HG02759 (cell line): ENCODE data around the gene FNDC3B.

Source experiments
- ATAC-seq: cut with Tn5 transposase; IDR thresholded peaks from one replicate; pipeline ENCODE4 v1.9.1; 2021; ENCODE audit warnings: mild to moderate bottlenecking, moderate library complexity; ENCODE audit not compliant: unreplicated experiment

Gene FNDC3B

DNA sequence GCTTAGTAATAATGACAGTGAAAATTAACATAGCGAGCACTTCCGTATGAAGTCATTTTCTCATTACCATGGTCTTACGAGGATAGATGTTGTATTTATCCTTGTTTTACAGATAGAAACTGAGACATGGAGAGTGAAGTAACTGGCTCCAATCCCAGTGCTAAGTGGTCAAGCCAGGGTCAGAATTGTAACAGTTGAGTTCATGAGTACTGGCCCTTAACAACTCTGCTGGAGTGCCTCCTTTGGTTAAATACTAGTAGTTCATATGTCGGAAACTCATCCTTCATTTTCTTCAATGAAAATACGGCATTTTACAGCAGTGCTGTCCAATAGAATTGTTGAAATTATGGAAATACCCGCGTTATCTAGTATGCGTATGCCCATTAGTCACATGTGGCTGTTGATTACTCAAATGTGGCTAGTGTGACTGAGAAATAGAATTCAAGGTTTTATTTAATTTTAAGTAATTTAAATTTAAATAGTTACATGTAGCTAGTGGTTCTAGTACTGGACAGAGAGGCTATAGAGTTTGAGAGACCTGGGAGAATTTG lies 32.5 kb downstream of the FNDC3B start:
- no peak for ATAC-seq

DNA sequence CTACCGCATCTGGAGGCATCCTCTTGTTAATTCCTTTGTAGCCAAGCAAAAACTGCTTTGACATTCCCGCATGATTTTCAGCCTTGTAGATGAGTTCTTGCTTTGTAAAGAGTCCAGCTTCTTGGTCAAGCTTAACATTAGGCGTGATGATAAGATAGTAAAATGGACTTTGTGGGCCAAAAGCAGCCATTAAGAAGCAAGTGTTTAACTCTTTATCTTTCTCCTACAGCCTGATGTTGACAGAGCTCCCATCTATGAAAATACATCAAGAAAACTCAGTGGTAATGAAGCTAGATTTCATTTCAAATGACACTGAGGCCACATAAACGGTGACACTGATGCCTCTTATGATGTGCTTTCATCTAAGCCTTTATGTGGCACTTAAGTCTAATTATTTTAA lies 33.2 kb downstream of the FNDC3B start:
- no peak for ATAC-seq

DNA sequence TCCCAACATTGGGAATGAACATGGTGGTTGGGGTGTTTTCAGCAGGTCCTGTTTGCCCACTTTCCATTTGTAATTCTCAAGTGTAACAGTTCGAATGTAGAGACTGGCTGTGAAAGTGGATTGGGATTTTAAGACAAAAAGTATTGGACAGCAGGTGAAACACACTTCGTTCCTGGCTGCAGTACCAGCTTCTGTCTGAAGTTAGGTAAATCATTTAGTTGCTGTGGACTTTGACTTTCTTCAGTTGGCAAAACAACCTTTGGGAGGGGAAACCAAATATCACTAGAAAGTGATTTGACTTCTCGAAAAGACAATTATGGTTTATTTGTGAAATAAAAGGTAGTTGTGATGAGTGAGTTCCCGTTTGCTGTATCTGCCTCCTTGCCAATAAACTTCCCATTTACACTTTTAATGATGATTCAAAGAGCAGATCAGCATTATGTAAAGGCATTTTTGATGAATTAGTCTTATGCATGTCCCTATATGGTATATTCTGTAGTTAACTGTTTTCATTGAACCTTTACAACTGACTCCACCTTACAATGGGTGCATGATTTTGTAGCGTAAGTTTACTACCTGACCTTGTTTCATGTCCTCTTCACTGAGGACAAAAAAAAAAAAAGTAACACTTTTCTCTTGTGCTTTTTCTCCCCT lies 34.0 kb downstream of the FNDC3B start:
- ATAC-seq = no peak

DNA sequence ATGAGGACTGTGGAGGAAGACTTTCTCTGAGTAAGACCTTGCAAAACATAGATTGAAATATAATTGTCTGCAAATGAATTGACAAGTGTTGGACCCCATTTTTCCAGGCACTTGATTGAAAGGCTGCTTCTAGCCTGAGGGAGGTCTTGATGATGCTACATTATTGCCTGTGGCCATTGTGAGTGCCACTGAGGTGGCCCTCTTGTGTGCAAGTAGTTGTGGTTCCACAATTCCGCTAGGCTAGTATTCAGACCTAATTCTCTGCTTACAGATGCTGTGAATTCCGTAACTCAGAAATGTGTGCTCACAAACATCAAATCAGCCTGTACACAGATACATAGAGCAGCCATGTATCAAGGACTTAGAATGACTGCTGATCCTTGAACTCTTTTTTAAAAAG lies 34.7 kb downstream of the FNDC3B start:
- ATAC-seq = no peak

DNA sequence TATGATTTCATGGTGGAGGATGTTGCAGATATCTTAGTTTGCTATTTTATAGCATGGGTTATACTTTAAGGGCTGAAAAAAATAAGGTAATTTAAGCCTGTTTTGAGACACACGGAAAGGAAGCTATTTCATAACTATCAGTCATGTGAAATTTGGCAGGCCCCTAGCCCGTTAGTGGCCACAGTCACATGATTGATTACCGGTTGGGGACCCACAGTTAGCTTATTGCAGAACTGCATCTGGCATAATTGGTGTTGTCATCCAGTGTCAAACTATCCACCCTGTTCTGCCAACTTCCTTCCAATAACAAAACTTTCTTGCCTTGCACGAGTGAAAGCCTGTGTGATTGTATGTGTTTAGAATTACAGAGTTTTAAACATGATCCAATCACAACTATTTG lies 35.2 kb downstream of the FNDC3B start:
- ATAC-seq = no peak

DNA sequence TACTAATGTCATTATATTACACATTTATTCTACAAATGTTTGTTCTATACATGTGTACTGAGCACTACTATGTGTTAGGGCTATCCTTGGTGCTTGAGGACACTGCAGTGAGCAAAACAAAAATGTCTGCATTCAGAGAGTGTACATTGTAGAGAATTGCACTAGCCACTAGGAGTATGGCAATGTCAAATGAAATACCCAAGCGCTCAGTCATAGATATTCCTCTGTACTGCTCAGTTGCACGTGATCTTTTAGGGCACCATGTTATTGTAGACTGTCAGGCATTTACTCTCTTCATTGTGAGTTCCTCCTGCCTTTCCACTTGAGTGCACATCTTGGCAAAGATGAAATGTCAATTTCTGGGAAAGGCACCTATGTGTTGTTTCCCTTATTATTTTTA lies 36.8 kb downstream of the FNDC3B start:
- no peak for ATAC-seq

DNA sequence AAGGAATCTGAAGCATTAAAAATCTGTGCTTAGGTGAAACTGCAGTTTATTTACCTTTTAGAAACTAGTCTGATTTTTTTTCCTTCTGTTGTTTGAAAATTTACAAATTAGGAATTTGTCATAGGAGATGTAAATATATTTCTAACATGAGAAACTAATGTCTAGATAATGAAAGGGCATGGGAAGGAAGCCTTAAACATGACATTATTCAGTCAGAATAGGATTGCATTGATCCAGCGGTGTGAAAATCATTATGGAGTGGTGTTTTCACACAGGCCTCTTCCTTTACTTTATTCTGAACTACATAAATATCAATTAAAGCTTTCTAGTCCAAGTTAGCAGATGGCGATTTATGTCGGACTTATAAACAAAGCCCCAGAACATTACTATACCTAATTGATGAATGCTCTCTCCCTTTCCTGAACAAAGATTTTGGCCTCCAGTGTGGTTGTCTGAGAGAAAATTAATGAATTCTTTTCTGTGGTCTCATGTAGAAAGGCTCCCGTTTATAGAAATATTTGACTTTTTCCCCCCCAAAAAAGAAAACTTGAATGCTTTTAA lies 37.9 kb downstream of the FNDC3B start:
- no peak for ATAC-seq

DNA sequence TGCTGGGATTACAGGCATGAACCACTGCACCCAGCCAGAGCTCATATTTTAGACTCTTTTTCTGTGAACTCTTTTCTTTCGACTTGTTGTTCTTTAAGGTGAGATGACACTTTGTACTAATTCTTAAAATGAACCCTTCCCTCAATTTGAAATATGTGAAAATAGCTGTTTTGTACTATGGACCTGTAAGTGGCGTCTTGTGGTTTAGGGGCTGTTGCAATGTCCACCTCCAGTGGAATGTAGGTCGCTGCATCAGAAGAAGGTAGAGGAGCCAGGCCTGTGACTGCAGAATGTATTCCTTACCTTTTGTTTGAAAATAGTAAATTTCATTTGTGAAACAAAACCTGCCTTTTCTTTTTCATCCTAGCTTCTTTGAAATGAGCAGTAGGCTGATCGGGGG lies 38.9 kb downstream of the FNDC3B start:
- no peak for ATAC-seq

DNA sequence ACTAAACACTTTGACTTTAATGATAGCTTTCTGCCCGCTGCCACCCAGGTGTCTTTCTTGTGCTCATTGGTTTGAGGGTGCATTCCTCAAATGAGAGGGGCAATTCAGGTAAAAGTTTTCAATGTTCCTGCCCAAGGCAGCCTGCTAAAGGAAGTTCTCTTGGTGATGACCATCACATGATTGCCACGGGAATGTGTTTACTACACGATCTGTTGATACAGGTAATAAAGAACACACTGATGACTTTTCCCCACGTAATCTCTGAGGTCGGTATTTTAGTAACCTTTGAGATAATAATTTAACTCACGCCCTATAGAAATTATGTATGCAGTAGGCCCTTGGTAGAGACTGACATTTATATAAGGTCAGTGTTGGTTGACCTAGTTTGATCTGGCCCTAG lies 39.3 kb downstream of the FNDC3B start:
- no peak for ATAC-seq

DNA sequence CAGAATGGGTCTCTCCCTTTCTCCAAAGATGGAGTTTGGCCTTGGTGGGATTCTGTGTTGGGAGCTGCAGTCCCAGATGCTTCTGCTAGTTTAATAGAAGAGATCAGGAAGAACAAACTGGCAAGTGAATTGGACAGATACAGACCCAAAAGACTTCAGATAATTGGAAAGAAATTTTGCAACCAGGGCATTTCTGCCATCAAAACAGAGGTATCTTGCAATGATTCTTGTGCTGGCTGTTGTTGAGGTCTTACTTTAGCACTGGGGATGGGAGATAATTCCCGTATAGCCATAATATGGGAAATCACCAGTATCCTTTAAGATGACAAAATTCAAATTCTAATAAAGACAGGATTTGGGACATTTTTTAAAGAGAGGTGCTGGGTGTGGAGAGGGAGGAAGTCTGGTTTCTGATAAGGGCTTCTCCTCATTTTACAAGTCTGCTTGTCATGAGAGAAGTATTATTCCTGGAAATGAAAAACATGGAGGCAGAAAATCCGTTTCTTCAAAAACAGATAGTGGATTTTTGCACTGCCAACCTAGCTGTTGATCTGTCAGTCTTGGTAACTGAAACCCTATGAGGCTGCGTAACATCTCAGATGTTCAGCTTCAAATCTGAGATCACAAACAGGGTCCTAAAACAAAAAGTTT lies 40.1 kb downstream of the FNDC3B start:
- ATAC-seq = no peak

DNA sequence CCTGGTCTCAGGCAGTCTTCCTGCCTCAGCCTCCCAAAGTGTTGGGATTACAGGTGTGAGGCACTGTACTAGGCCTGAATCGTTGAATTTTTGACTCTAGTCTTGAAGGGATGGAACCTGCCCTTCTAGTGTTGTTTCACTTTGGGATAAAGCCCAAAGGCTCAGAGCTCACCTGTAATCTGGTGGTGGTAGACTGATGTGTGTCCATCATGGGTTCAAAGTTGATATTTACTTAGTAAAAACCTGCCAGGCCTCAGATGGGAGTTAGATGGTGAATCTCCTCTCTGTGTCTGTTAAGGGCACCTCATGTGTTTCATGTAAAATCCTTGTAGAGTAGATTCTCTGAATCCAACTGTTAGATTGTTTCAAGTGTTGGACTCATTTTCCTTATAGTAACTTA lies 41.1 kb downstream of the FNDC3B start:
- no peak for ATAC-seq

DNA sequence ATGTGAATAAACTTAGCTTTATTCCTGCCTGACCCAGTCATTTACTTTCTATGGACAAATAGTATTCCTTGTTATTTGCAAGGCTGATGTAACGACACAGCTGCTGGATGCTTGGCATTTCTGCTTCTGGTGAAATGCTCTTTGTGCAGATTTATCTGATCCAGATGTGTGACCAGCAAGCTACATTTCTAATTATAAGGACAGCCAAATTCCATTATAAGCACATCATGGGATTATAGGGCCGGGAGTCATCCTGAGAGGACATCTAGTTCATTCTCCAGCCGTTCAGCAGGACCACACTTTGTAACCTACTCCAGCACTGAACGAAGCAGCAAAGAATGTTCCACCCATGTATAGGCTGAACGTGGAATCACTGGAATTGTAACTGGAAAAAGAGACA lies 42.9 kb downstream of the FNDC3B start:
- ATAC-seq = no peak

DNA sequence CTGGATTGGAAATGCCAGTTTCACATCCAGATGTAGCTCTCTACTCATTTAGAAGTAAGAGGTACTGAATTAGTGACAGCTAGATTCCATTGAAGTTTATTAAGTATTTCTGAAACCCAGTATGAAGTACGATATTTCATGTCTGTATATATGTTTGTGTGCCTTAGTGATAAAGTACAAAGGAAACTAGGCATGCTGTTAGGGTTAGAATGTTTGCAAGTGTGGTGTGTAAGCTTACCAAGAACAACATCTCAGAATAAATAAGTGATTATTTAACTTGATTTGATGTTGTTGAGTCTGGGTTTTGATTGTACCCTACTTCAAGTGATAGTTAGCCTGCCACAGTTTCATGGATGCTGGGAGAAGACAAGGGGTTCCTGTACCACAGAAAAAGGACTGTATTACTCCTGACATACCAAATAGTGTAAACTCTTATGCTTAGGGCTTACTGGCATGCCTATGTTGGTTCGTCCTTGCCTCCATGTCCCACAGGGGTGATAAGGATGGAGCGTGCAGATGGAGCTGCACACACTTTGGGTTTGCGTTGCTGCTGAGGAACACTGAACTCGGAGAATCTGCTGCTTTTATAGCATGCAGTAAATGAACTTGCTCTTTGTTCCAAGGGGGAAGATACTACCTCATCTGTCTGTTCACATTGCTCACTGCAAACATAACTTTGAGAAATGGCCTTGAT lies 43.6 kb downstream of the FNDC3B start:
- no peak for ATAC-seq

DNA sequence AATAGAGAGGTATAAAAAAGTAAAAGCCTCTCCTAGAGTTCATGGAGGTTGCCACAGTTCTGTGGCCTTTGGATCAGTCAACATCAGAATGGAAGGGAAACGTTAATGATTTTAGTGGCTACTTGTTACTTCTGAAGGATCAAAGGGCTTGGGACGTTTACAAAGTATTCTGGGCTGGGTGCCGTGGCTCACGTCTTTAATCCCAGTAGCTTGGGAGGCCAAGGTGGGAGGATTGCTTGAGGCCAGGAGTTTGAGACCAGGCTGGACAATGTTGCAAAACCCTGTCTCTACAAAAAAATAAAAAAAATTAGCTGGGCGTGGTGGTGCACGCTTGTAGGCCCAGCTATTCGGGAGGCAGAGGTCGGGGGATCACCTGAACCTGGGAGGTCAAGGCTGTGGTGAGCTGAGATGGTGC lies 44.6 kb downstream of the FNDC3B start:
- ATAC-seq = no peak

DNA sequence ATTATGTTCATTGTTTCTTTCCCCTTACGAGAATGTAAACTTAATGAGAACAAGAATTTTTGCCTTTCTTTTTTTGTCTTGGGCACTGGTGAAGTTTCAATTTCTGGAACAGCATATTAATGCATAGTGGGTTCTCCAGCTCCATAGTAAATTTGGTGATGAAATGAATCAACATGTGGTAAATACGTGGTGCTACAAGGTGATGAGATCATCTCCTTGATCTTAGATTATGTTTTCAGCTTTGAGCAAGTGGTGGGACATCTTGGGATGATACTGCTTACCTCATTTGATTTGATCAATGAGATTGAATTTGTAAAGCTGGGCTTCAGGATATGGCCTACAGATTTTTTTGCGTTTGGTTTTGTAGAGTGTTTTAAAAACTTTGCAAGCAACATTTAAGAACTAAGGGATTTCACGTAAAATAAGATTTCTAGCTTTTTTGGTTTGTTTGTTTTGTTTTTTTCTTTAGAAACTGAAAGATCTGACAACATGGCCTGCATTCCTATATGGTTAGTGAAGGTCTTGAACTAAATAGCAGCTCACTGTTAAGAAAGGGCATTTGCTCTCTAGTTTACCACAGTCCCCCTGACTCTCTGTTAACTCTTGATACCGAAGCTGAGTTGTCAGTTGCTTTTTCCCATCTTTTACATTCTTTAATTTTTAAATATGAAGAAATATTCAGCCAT lies 45.6 kb downstream of the FNDC3B start:
- no peak for ATAC-seq

DNA sequence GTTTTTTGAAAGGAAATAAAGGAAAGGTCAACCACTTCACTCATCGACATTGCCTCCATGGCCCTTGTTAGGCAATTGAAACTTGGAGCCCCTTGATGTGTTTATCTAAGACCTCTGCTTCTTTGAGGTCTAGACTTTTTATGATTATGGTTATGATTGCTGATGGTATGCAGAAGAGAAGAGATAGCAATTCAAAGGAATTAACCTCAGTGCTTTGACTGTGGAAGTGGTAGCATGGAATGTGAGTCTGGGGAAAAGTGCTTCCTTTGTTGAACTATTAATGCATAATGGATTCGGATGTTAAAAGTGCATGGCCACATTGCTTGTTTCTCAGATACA lies 46.1 kb downstream of the FNDC3B start:
- ATAC-seq = no peak

DNA sequence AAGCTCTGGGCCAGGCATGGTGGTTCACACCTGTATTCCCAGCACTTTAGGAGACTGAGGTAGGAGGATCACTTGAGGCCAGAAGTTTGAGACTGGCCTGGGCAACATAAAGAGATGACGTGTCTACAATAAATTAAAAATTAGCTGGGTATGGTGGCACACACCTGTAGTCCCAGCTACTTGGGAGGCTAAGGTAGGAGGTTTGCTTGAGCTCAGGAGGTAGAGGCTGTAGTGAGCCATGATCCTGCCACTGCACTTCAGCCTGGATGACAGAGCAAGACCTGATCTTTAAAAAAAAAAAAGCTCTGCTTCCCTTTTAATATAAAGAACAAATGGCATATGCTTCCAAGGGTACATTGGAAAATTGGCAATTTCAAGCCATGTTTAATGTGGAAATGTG lies 46.7 kb downstream of the FNDC3B start:
- no peak for ATAC-seq

DNA sequence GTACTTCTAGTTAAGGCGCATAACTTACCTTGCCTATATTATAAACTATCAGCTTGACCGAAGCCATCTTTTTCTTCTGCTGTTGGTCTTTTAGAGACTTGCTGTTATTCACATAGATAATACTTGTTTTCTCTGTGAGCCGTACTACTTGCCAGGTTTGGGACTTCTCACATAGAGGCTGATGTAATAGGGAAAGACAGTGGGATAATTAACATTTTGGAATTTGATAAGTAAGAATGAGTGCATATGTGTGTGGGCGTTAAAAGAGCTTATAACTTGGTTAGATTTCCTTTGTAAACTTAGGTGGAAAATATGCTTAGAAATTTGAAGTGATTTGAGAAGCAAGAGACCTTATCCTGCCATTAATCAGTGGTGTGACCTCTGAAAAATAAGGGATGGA lies 47.8 kb downstream of the FNDC3B start:
- no peak for ATAC-seq

DNA sequence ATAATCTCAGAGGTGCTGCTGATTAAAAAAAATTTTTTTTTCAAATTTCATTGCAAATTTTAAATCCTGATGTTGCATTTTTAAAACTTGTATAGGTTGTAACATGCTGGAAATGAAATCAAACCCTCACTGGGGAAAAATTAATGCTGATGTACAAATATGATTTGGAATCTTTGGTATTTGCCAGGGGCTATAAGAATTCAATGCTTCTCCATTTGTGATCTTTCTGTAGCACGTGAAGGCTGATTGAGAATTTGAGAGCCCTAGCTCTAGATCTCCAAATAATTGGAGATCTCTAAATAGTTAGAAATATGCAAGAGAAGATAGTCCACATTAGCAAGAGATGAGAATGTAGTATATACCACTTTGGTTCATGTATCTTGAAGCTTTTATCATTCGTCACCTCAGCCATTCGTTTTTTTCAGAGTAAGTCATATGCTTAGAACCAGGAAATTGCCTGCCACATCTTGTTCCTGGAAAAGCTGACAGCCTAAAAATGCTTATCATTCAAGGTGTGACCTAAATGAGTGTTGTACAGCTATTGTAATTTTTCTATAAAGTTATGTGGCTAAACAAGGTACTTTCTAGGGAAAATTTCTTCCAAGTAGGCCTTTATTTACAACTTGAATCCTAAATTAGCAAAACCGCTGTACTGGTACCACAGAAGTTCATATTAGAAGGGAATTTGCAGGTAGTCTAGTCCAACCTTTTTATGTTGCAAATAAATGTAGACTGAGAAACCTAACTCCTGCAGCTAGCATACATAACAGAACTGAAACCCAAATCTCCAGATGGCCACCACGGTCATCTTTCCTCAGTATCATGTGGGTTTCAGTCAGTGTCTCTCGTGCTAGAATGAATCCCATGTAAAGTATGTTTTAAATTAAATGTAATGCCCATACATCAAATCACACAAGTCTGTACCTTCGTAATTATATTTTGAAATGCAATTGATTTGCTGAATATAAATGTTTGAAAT lies 48.5 kb downstream of the FNDC3B start:
- peak; percentile 91 for ATAC-seq

DNA sequence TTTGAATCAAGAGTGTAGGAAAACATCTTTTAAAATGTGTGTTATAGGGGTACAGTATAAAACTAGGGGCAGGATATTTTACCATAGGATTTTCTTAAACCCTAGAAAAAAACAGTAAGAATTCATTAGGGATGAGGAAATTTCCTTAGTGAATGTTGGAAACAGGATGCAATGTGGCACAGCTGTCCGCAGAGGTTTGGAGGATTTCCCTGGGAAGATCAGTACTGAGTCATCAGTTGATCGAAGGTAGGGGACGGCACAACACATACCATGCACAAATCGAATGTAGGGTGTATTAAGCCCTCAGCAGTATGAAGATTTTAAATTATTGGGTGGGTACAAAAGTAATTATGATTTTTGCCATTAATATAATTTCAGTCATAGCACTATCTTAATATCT lies 49.9 kb downstream of the FNDC3B start:
- no peak for ATAC-seq
